Measurements from ENCODE around the gene CDK9.
"Not testable (repeated sequence)": the region's sequence is repeated elsewhere in the genome, so short reads cannot be mapped to it uniquely, and the experiment has no call there.

The CDK9 gene

GRCh38 chr9:127785933-127786772 lies at the start of gene CDK9:
Gene CDK9, plus strand, starts transcription at chr9:127786034. Its CDS starts 115 bp downstream, at chr9:127786149.
- peak; percentile 78 for DNase-seq (ENCODE audit: low read depth)

- DNase-seq (ENCODE audit: low read depth) = no peak
These were observed 47.2 kb upstream of the CDK9 start for GRCh38 chr9:127738666-127739065.

- DNase-seq (ENCODE audit: low read depth) = no peak
These were observed 46.1 kb upstream of the CDK9 start for GRCh38 chr9:127739614-127740330.

- DNase-seq (ENCODE audit: low read depth) = peak; percentile 74
These were observed 43.9 kb upstream of the CDK9 start for GRCh38 chr9:127741831-127742434.

GRCh38 chr9:127742435-127743088 lies 43.3 kb upstream of the CDK9 start:
- peak; percentile 85 for DNase-seq (ENCODE audit: low read depth)

- no peak for DNase-seq (ENCODE audit: low read depth)
These were observed 41.3 kb upstream of the CDK9 start for GRCh38 chr9:127744398-127745110.

GRCh38 chr9:127746959-127747569 lies 38.8 kb upstream of the CDK9 start:
- no peak for DNase-seq (ENCODE audit: low read depth)

- DNase-seq (ENCODE audit: low read depth) = no peak
These were observed 36.6 kb upstream of the CDK9 start for GRCh38 chr9:127749090-127749787.

- DNase-seq (ENCODE audit: low read depth) = no peak
These were observed 34.4 kb upstream of the CDK9 start for GRCh38 chr9:127751269-127752054.

GRCh38 chr9:127753148-127753547 lies 32.7 kb upstream of the CDK9 start:
- DNase-seq (ENCODE audit: low read depth) = no peak

- no peak for DNase-seq (ENCODE audit: low read depth)
These were observed 32.2 kb upstream of the CDK9 start for GRCh38 chr9:127753622-127754021.

GRCh38 chr9:127754099-127755060 lies 31.5 kb upstream of the CDK9 start:
- DNase-seq (ENCODE audit: low read depth) = no peak

- DNase-seq (ENCODE audit: low read depth) = no peak
These were observed 30.5 kb upstream of the CDK9 start for GRCh38 chr9:127755061-127756060.

GRCh38 chr9:127756233-127756632 lies 29.6 kb upstream of the CDK9 start:
- no peak for DNase-seq (ENCODE audit: low read depth)

- DNase-seq (ENCODE audit: low read depth) = not testable (repeated sequence)
These were observed 29.1 kb upstream of the CDK9 start for GRCh38 chr9:127756776-127757175.

- no peak for DNase-seq (ENCODE audit: low read depth)
These were observed 27.0 kb upstream of the CDK9 start for GRCh38 chr9:127758843-127759242.

- DNase-seq (ENCODE audit: low read depth) = no peak
These were observed 24.8 kb upstream of the CDK9 start for GRCh38 chr9:127761061-127761460.

All from amniotic epithelial cell (primary cell).